ENCODE data around the gene CADM1.
A peak's percentile ranks its signal among the peaks of the same experiment; 100 is the strongest.

CADM1 gene

GRCh38 chr11:115515647-115516395 is 11.6 kb upstream of the CADM1 start:
- peaks cover 0 to 37% (median 0%) of the 10 kb centered on the region in 3 experiments for H3K27me3 ChIP-seq (ENCODE audit: control insufficient read depth in 3 of 3, insufficient read depth in 3 of 3, low read depth in 1 of 3, low read length in 3 of 3)
- no CpG with 5 or more reads among the region's 6 CpGs for WGBS, 2 donors (ENCODE audit: extremely low coverage in 2 of 2, insufficient read length in 2 of 2, insufficient replicate concordance in 1 of 2)
- no peak overlapping the region for H2AK5ac ChIP-seq (ENCODE audit: low read depth, low read length)
- no peak overlapping the region for H3K14ac ChIP-seq (ENCODE audit: low read length)
- no peaks in the 10 kb centered on the region for H3K4me1 ChIP-seq (ENCODE audit: control insufficient read depth in 2 of 2, insufficient read depth in 1 of 2, low read depth in 1 of 2, low read length in 2 of 2)
- H3K79me1 ChIP-seq (ENCODE audit: low read depth, low read length) = no peaks in the 10 kb centered on the region
- H3K4me2 ChIP-seq (ENCODE audit: insufficient read depth, low read length, poor library complexity, severe bottlenecking) = no peak overlapping the region
- no peak overlapping the region for H3K18ac ChIP-seq (ENCODE audit: low read length)
- no peak overlapping the region for H2BK12ac ChIP-seq (ENCODE audit: low read length)
- no peak overlapping the region for H3K4ac ChIP-seq (ENCODE audit: low read length)
- H3K23ac ChIP-seq (ENCODE audit: low read depth, low read length, poor library complexity) = no peak overlapping the region
- no peaks in the 10 kb centered on the region for H3K9me3 ChIP-seq (replicated peaks in 1 of 2; ENCODE audit: control insufficient read depth in 2 of 2, insufficient read depth in 1 of 2, low read depth in 1 of 2, low read length in 2 of 2)
- H3K4me3 ChIP-seq (ENCODE audit: low read length in 2 of 2) = no peak overlapping the region
- no peak overlapping the region for H2BK120ac ChIP-seq (ENCODE audit: low read depth, low read length)
- no peak overlapping the region for H2BK15ac ChIP-seq (ENCODE audit: low read length)
- H3K36me3 ChIP-seq (replicated peaks in 1 of 2; ENCODE audit: control insufficient read depth in 2 of 2, insufficient read depth in 2 of 2, low read length in 2 of 2) = no peaks in the 10 kb centered on the region
- no peak overlapping the region for H4K8ac ChIP-seq (ENCODE audit: low read depth, low read length)
- no peak overlapping the region for H4K91ac ChIP-seq (ENCODE audit: low read depth, low read length, poor library complexity)
- no peak overlapping the region for H2BK5ac ChIP-seq (ENCODE audit: low read length)
- H3K27ac ChIP-seq (replicated peaks; ENCODE audit: low read length) = no peak overlapping the region
- H2AFZ ChIP-seq (ENCODE audit: low read length) = no peak overlapping the region
- DNase-seq (ENCODE audit: low spot score) = no peak
- no peak overlapping the region for H3K9ac ChIP-seq (ENCODE audit: low read depth, low read length, poor library complexity)

GRCh38 chr11:115506954-115507675 is 2.9 kb upstream of the CADM1 start:
- no peak overlapping the region for H3K18ac ChIP-seq (ENCODE audit: low read length)
- H2BK5ac ChIP-seq (ENCODE audit: low read length) = no peak overlapping the region
- H3K9ac ChIP-seq (ENCODE audit: low read depth, low read length, poor library complexity) = no peak overlapping the region
- peaks cover 0 to 60% (median 0%) of the 10 kb centered on the region in 3 experiments for H3K27me3 ChIP-seq (ENCODE audit: control insufficient read depth in 3 of 3, insufficient read depth in 3 of 3, low read depth in 1 of 3, low read length in 3 of 3)
- no CpG with 5 or more reads among the region's 10 CpGs for WGBS, 2 donors (ENCODE audit: extremely low coverage in 2 of 2, insufficient read length in 2 of 2, insufficient replicate concordance in 1 of 2)
- H3K4me1 ChIP-seq (ENCODE audit: control insufficient read depth in 2 of 2, insufficient read depth in 1 of 2, low read depth in 1 of 2, low read length in 2 of 2) = peaks cover 0 to 4% of the 10 kb centered on the region in 2 donors
- H4K8ac ChIP-seq (ENCODE audit: low read depth, low read length) = no peak overlapping the region
- H2BK15ac ChIP-seq (ENCODE audit: low read length) = no peak overlapping the region
- H2BK12ac ChIP-seq (ENCODE audit: low read length) = no peak overlapping the region
- H3K9me3 ChIP-seq (replicated peaks in 1 of 2; ENCODE audit: control insufficient read depth in 2 of 2, insufficient read depth in 1 of 2, low read depth in 1 of 2, low read length in 2 of 2) = no peaks in the 10 kb centered on the region
- no peak overlapping the region for H3K14ac ChIP-seq (ENCODE audit: low read length)
- no peak overlapping the region for H2AFZ ChIP-seq (ENCODE audit: low read length)
- H3K23ac ChIP-seq (ENCODE audit: low read depth, low read length, poor library complexity) = no peak overlapping the region
- no peak overlapping the region for H3K4me3 ChIP-seq (ENCODE audit: low read length in 2 of 2)
- H3K36me3 ChIP-seq (replicated peaks in 1 of 2; ENCODE audit: control insufficient read depth in 2 of 2, insufficient read depth in 2 of 2, low read length in 2 of 2) = no peaks in the 10 kb centered on the region
- no peaks in the 10 kb centered on the region for H3K79me1 ChIP-seq (ENCODE audit: low read depth, low read length)
- H4K91ac ChIP-seq (ENCODE audit: low read depth, low read length, poor library complexity) = no peak overlapping the region
- H2BK120ac ChIP-seq (ENCODE audit: low read depth, low read length) = no peak overlapping the region
- no peak overlapping the region for H3K27ac ChIP-seq (replicated peaks; ENCODE audit: low read length)
- H2AK5ac ChIP-seq (ENCODE audit: low read depth, low read length) = no peak overlapping the region
- no peak overlapping the region for H3K4ac ChIP-seq (ENCODE audit: low read length)
- no peak overlapping the region for H3K4me2 ChIP-seq (ENCODE audit: insufficient read depth, low read length, poor library complexity, severe bottlenecking)
- no peak for DNase-seq (ENCODE audit: low spot score)

DNA sequence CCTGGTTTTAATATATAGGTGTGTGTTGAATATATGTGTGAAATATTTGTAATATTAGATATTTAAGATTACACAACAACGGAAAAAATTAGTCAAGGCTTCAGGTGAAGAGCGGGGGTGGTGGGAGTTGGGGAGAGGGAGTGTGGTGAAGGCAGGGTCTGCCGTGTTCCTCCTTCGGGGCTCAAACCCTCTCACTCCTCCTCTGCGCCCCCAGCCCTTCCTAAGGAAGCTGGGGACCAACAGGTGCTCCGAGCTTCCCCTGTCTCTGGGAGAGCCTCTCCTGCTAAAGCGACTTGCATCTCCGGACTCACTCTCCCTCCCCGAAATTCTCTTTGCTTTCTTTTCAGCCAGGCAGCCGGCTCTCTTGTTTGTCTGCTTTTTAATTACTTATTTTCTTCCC is 960 bp upstream of the CADM1 start:
- H2BK120ac ChIP-seq (ENCODE audit: low read depth, low read length) = no peak overlapping the region
- no peak overlapping the region for H3K4ac ChIP-seq (ENCODE audit: low read length)
- no peak overlapping the region for H3K23ac ChIP-seq (ENCODE audit: low read depth, low read length, poor library complexity)
- no peak overlapping the region for H4K8ac ChIP-seq (ENCODE audit: low read depth, low read length)
- DNase-seq (ENCODE audit: low spot score) = no peak
- no CpG with 5 or more reads among the region's 10 CpGs for WGBS, 2 donors (ENCODE audit: extremely low coverage in 2 of 2, insufficient read length in 2 of 2, insufficient replicate concordance in 1 of 2)
- no peak overlapping the region for H2AK5ac ChIP-seq (ENCODE audit: low read depth, low read length)
- H3K27ac ChIP-seq (replicated peaks; ENCODE audit: low read length) = peak overlapping the region; percentile 95
- H2BK12ac ChIP-seq (ENCODE audit: low read length) = no peak overlapping the region
- no peaks in the 10 kb centered on the region for H3K36me3 ChIP-seq (replicated peaks in 1 of 2; ENCODE audit: control insufficient read depth in 2 of 2, insufficient read depth in 2 of 2, low read length in 2 of 2)
- H3K18ac ChIP-seq (ENCODE audit: low read length) = no peak overlapping the region
- peaks cover 0 to 44% (median 0%) of the 10 kb centered on the region in 3 experiments for H3K27me3 ChIP-seq (ENCODE audit: control insufficient read depth in 3 of 3, insufficient read depth in 3 of 3, low read depth in 1 of 3, low read length in 3 of 3)
- no peak overlapping the region for H3K9ac ChIP-seq (ENCODE audit: low read depth, low read length, poor library complexity)
- no peak overlapping the region for H3K14ac ChIP-seq (ENCODE audit: low read length)
- no peak overlapping the region for H2BK15ac ChIP-seq (ENCODE audit: low read length)
- H3K4me3 ChIP-seq (ENCODE audit: low read length in 2 of 2) = peak overlapping the region; percentile 73 to 82
- H3K4me1 ChIP-seq (ENCODE audit: control insufficient read depth in 2 of 2, insufficient read depth in 1 of 2, low read depth in 1 of 2, low read length in 2 of 2) = peaks cover 11 to 15% of the 10 kb centered on the region in 2 donors
- peak overlapping the region; percentile 98 for H2AFZ ChIP-seq (ENCODE audit: low read length)
- no peak overlapping the region for H4K91ac ChIP-seq (ENCODE audit: low read depth, low read length, poor library complexity)
- H3K79me1 ChIP-seq (ENCODE audit: low read depth, low read length) = no peaks in the 10 kb centered on the region
- H3K4me2 ChIP-seq (ENCODE audit: insufficient read depth, low read length, poor library complexity, severe bottlenecking) = peak overlapping the region; percentile 89
- no peak overlapping the region for H2BK5ac ChIP-seq (ENCODE audit: low read length)
- H3K9me3 ChIP-seq (replicated peaks in 1 of 2; ENCODE audit: control insufficient read depth in 2 of 2, insufficient read depth in 1 of 2, low read depth in 1 of 2, low read length in 2 of 2) = no peaks in the 10 kb centered on the region

GRCh38 chr11:115503886-115504275 is 334 bp downstream of the CADM1 start:
- H3K36me3 ChIP-seq (replicated peaks in 1 of 2; ENCODE audit: control insufficient read depth in 2 of 2, insufficient read depth in 2 of 2, low read length in 2 of 2) = no peaks in the 10 kb centered on the region
- no peak overlapping the region for H2BK12ac ChIP-seq (ENCODE audit: low read length)
- H3K79me1 ChIP-seq (ENCODE audit: low read depth, low read length) = no peaks in the 10 kb centered on the region
- peaks cover 11 to 15% of the 10 kb centered on the region in 2 donors for H3K4me1 ChIP-seq (ENCODE audit: control insufficient read depth in 2 of 2, insufficient read depth in 1 of 2, low read depth in 1 of 2, low read length in 2 of 2)
- no peaks in the 10 kb centered on the region for H3K9me3 ChIP-seq (replicated peaks in 1 of 2; ENCODE audit: control insufficient read depth in 2 of 2, insufficient read depth in 1 of 2, low read depth in 1 of 2, low read length in 2 of 2)
- peak overlapping the region; percentile 86 for H3K14ac ChIP-seq (ENCODE audit: low read length)
- H3K9ac ChIP-seq (ENCODE audit: low read depth, low read length, poor library complexity) = peak overlapping the region; percentile 96
- peak overlapping the region; percentile 95 for H3K23ac ChIP-seq (ENCODE audit: low read depth, low read length, poor library complexity)
- WGBS, 2 donors (ENCODE audit: extremely low coverage in 2 of 2, insufficient read length in 2 of 2, insufficient replicate concordance in 1 of 2) = no CpG with 5 or more reads among the region's 15 CpGs
- no peak for DNase-seq (ENCODE audit: low spot score)
- peak overlapping the region; percentile 70 for H2AK5ac ChIP-seq (ENCODE audit: low read depth, low read length)
- H2BK15ac ChIP-seq (ENCODE audit: low read length) = peak overlapping the region; percentile 82
- H2BK120ac ChIP-seq (ENCODE audit: low read depth, low read length) = no peak overlapping the region
- peak overlapping the region; percentile 73 to 94 for H3K4me3 ChIP-seq (ENCODE audit: low read length in 2 of 2)
- H3K4me2 ChIP-seq (ENCODE audit: insufficient read depth, low read length, poor library complexity, severe bottlenecking) = peak overlapping the region; percentile 89
- no peak overlapping the region for H4K8ac ChIP-seq (ENCODE audit: low read depth, low read length)
- H3K27me3 ChIP-seq (ENCODE audit: control insufficient read depth in 3 of 3, insufficient read depth in 3 of 3, low read depth in 1 of 3, low read length in 3 of 3) = peaks cover 0 to 34% (median 0%) of the 10 kb centered on the region in 3 experiments
- peak overlapping the region; percentile 94 for H3K18ac ChIP-seq (ENCODE audit: low read length)
- peak overlapping the region; percentile 72 for H3K27ac ChIP-seq (replicated peaks; ENCODE audit: low read length)
- no peak overlapping the region for H4K91ac ChIP-seq (ENCODE audit: low read depth, low read length, poor library complexity)
- H2BK5ac ChIP-seq (ENCODE audit: low read length) = peak overlapping the region; percentile 83
- H3K4ac ChIP-seq (ENCODE audit: low read length) = no peak overlapping the region
- H2AFZ ChIP-seq (ENCODE audit: low read length) = peak overlapping the region; percentile 88

Measured in neuronal stem cell (in vitro differentiated cells).